Urinary bladder (tissue), 4 donors: ENCODE results near the gene AKR1C8. TPM values are rescaled to one million over a fixed set of nuclear protein-coding genes. Genes with fewer than 3 reads are reported as not detected.
"Not testable (repeated sequence)": the region's sequence is repeated elsewhere in the genome, so short reads cannot be mapped to it uniquely, and the experiment has no call there.

Experiments
- DNase-seq: peaks from one replicate; pipeline ENCODE4 v3.0.0-alpha.2; 2015; ENCODE audit errors: extremely low spot score
- H3K27ac ChIP-seq: one replicate; pipeline ENCODE4 v1.5.1; 2013; ENCODE audit warnings: low read depth, mild to moderate bottlenecking, moderate library complexity
- H3K36me3 ChIP-seq: one replicate; pipeline ENCODE4 v1.6.1; 2013; ENCODE audit warnings: mild to moderate bottlenecking, moderate library complexity; ENCODE audit not compliant: insufficient read depth
- H3K4me1 ChIP-seq: one replicate; pipeline ENCODE4 v1.6.1; 2013; ENCODE audit warnings: mild to moderate bottlenecking, moderate library complexity; ENCODE audit not compliant: insufficient read depth
- H3K4me3 ChIP-seq: one replicate; pipeline ENCODE4 v1.5.1; 2013; ENCODE audit warnings: low read depth, low read length
- WGBS: extraction: QIAGEN DNeasy Blood & Tissue Kit; methylation state at CpG from one replicate; pipeline ENCODE4 v1.1.7; 2013; 5-methylcytosine and 5-hydroxymethylcytosine counted together
- polyA plus RNA-seq: library from polyadenylated mRNA; stranded (reverse); fragments of 200-250 nt; gene quantifications from one replicate; pipeline ENCODE4 v1.2.3, GENCODE V29; 2013
- total RNA-seq: library from RNA; depleted of rRNA; stranded (reverse); fragments of >200 nt; gene quantifications from one replicate; pipeline ENCODE4 v1.2.3, GENCODE V29; 2014
- donor health status: healthy with polysubstance abuse.
- donor health status: healthy.

The AKR1C8 gene
- total and polyA plus RNA-seq, 2 donors: not detected

GRCh38 chr10:5196702-5197113, 11.8 kb upstream of the AKR1C8 start, which contains the start of gene AKR1C4:
Gene AKR1C4 (plus strand): TSS chr10:5196837. CDS start chr10:5196868, 31 bp downstream.
- no peaks in the 10 kb centered on the region for H3K4me1 ChIP-seq
- H3K36me3 ChIP-seq: no peaks in the 10 kb centered on the region
- WGBS: 66% methylated on average over 4 of the region's 4 CpGs
- H3K27ac ChIP-seq: no peak within 1 kb of the TSS
- no peak for DNase-seq
- H3K4me3 ChIP-seq: no peak within 1 kb of the TSS

- no peaks in the 10 kb centered on the region for H3K36me3 ChIP-seq
- H3K4me1 ChIP-seq: no peaks in the 10 kb centered on the region
- WGBS: 73% methylated on average over 6 of the region's 6 CpGs
- DNase-seq: no peak
- no peak overlapping the region for H3K4me3 ChIP-seq
- H3K27ac ChIP-seq: no peak overlapping the region
Observed at GRCh38 chr10:5195727-5196374, 10.9 kb upstream of the AKR1C8 start.

- no peak for DNase-seq
- Histone ChIP-seq H3K27ac (no peak overlapping the region), H3K4me1 (no peaks in the 10 kb centered on the region), H3K36me3 (no peaks in the 10 kb centered on the region), H3K4me3 (no peak overlapping the region)
- 81% methylated on average over 3 of the region's 3 CpGs for WGBS
Observed at GRCh38 chr10:5194431-5194830, 9.5 kb upstream of the AKR1C8 start.

- no peak for DNase-seq
- Histone ChIP-seq H3K4me3 (no peak overlapping the region), H3K36me3 (no peaks in the 10 kb centered on the region), H3K27ac (no peak overlapping the region), H3K4me1 (no peaks in the 10 kb centered on the region)
- WGBS: 48% methylated on average over 2 of the region's 2 CpGs
Observed at GRCh38 chr10:5188358-5188757, 3.4 kb upstream of the AKR1C8 start.

- 65% methylated on average over 5 of the region's 5 CpGs for whole genome bisulfite sequencing
- no peak overlapping the region for H3K27ac ChIP-seq
- no peak for DNase-seq
- no peaks in the 10 kb centered on the region for H3K4me1 ChIP-seq
- no peak overlapping the region for H3K4me3 ChIP-seq
- no peaks in the 10 kb centered on the region for H3K36me3 ChIP-seq
Observed at GRCh38 chr10:5187867-5188266, 2.9 kb upstream of the AKR1C8 start.

- no peak for DNase-seq
- Histone ChIP-seq H3K36me3 (no peaks in the 10 kb centered on the region), H3K4me3 (no peak overlapping the region), H3K27ac (no peak overlapping the region), H3K4me1 (no peaks in the 10 kb centered on the region)
- 64% methylated on average over 2 of the region's 2 CpGs for WGBS
Observed at GRCh38 chr10:5183923-5184322, 1.0 kb downstream of the AKR1C8 start.

- H3K27ac ChIP-seq, H3K36me3 ChIP-seq, DNase-seq, H3K4me3 ChIP-seq, H3K4me1 ChIP-seq: not testable (repeated sequence)
- 86% methylated on average over 12 of the region's 12 CpGs for WGBS
Observed at GRCh38 chr10:5180503-5180902, 4.4 kb downstream of the AKR1C8 start.

- H3K36me3 ChIP-seq, H3K4me1 ChIP-seq, DNase-seq, H3K27ac ChIP-seq, H3K4me3 ChIP-seq: not testable (repeated sequence)
- 86% methylated on average over 3 of the region's 3 CpGs for WGBS
Observed at GRCh38 chr10:5175581-5175980, 9.4 kb downstream of the AKR1C8 start.

GRCh38 chr10:5168897-5169420, 16.0 kb downstream of the AKR1C8 start:
- no peak overlapping the region for H3K27ac ChIP-seq
- no peaks in the 10 kb centered on the region for H3K36me3 ChIP-seq
- no peaks in the 10 kb centered on the region for H3K4me1 ChIP-seq
- 61% methylated on average over 5 of the region's 5 CpGs for WGBS
- no peak for DNase-seq
- no peak overlapping the region for H3K4me3 ChIP-seq

- DNase-seq: no peak
- Histone ChIP-seq H3K4me1 (no peaks in the 10 kb centered on the region), H3K36me3 (no peaks in the 10 kb centered on the region), H3K4me3 (no peak overlapping the region), H3K27ac (no peak overlapping the region)
- WGBS: 5% methylated on average over 1 of the region's 1 CpG
Observed at GRCh38 chr10:5165738-5166137, 19.2 kb downstream of the AKR1C8 start.

- no peaks in the 10 kb centered on the region for H3K4me1 ChIP-seq
- 62% methylated on average over 2 of the region's 2 CpGs for WGBS
- no peaks in the 10 kb centered on the region for H3K36me3 ChIP-seq
- no peak overlapping the region for H3K27ac ChIP-seq
- H3K4me3 ChIP-seq: no peak overlapping the region
- no peak for DNase-seq
Observed at GRCh38 chr10:5163487-5163886, 21.5 kb downstream of the AKR1C8 start.

GRCh38 chr10:5159126-5159525, 25.8 kb downstream of the AKR1C8 start:
- DNase-seq: no peak
- Histone ChIP-seq H3K4me1 (no peaks in the 10 kb centered on the region), H3K27ac (no peak overlapping the region), H3K36me3 (no peaks in the 10 kb centered on the region), H3K4me3 (no peak overlapping the region)
- WGBS: 72% methylated on average over 6 of the region's 6 CpGs

GRCh38 chr10:5157501-5157900, 27.4 kb downstream of the AKR1C8 start:
- Histone ChIP-seq H3K36me3 (no peaks in the 10 kb centered on the region), H3K4me3 (no peak overlapping the region), H3K27ac (no peak overlapping the region), H3K4me1 (no peaks in the 10 kb centered on the region)
- DNase-seq: no peak
- 76% methylated on average over 10 of the region's 10 CpGs for WGBS

- 30% methylated on average over 1 of the region's 1 CpG for WGBS
- DNase-seq: no peak
- Histone ChIP-seq H3K4me1 (no peaks in the 10 kb centered on the region), H3K4me3 (no peak overlapping the region), H3K27ac (no peak overlapping the region), H3K36me3 (no peaks in the 10 kb centered on the region)
Observed at GRCh38 chr10:5155951-5156350, 29.0 kb downstream of the AKR1C8 start.
